Activated CD4-positive, alpha-beta T cell treated with anti-CD3 and anti-CD28 coated beads, Interleukin-2, amount 50 U/mL, for 48 hours (primary cell): ENCODE measurements around the gene GAA.
A peak's percentile ranks its signal among the peaks of the same experiment; 100 is the strongest.

Source experiments
- DNase-seq, 2 experiments: peaks; one replicate each; pipeline ENCODE4 v3.0.0-alpha.2; 2020

Gene GAA

GRCh38 chr17:80119271-80119791, 17.9 kb downstream of the GAA start:
- no peak for DNase-seq

- no peak for DNase-seq
Measured at GRCh38 chr17:80119839-80120238, 18.5 kb downstream of the GAA start.

GRCh38 chr17:80122026-80122575, 20.7 kb downstream of the GAA start:
- no peak for DNase-seq

- DNase-seq, result no peak
Measured at GRCh38 chr17:80122926-80123505, 21.6 kb downstream of the GAA start.

GRCh38 chr17:80123791-80124190, 22.4 kb downstream of the GAA start:
- DNase-seq, result no peak

GRCh38 chr17:80124351-80124981, 23.1 kb downstream of the GAA start:
- no peak for DNase-seq

GRCh38 chr17:80125656-80126448, 24.5 kb downstream of the GAA start:
- DNase-seq, result no peak

GRCh38 chr17:80126449-80126715, 25.0 kb downstream of the GAA start:
- no peak for DNase-seq

- DNase-seq, result no peak
Measured at GRCh38 chr17:80129006-80129565, 27.7 kb downstream of the GAA start.

- DNase-seq, result no peak
Measured at GRCh38 chr17:80130992-80131391, 29.6 kb downstream of the GAA start.

- DNase-seq, result no peak
Measured at GRCh38 chr17:80132906-80133625, 31.7 kb downstream of the GAA start.

- no peak for DNase-seq
Measured at GRCh38 chr17:80133626-80133970, 32.2 kb downstream of the GAA start.

GRCh38 chr17:80137131-80137530, 35.8 kb downstream of the GAA start:
- DNase-seq, result no peak

GRCh38 chr17:80138856-80139426, 37.6 kb downstream of the GAA start:
- no peak for DNase-seq

GRCh38 chr17:80141463-80142165, 40.2 kb downstream of the GAA start:
- DNase-seq, result no peak

- no peak for DNase-seq
Measured at GRCh38 chr17:80142929-80143328, 41.5 kb downstream of the GAA start.

GRCh38 chr17:80145076-80146075, 44.0 kb downstream of the GAA start:
- DNase-seq, result no peak

GRCh38 chr17:80146121-80147034, 45.0 kb downstream of the GAA start:
- peak in 1 of 2 experiments; percentile 23 for DNase-seq

GRCh38 chr17:80147035-80147822, 45.8 kb downstream of the GAA start, which contains the start of gene EIF4A3:
Gene EIF4A3 (minus strand): TSS chr17:80147128. CDS start chr17:80146961, 167 bp downstream.
- DNase-seq, result peak; percentile 97 to 98
